Adrenal gland (tissue), 5 donors: ENCODE results near the gene CEP162.
"Not testable (repeated sequence)": the region's sequence is repeated elsewhere in the genome, so short reads cannot be mapped to it uniquely, and the experiment has no call there.

ENCODE experiments used
- CTCF ChIP-seq, 6 experiments: fragments of 450-650 bp in 4 of 6; fragments of 200-600 bp in 2 of 6; sonication (generic) in 1 of 6; IDR thresholded peaks; 1 replicate in 5 of 6; 2 replicates in 1 of 6; pipeline versions ENCODE4 v1.5.1 to v1.8.0; 2016 to 2021; ENCODE audit warnings: antibody characterized with exemption in 6 of 6, mild to moderate bottlenecking in 2 of 6, moderate library complexity in 1 of 6
- POLR2A ChIP-seq, 2 donors: fragments of 450-650 bp; IDR thresholded peaks; one replicate each; pipeline ENCODE4 v1.6.1; 2017; ENCODE audit warnings: antibody characterized with exemption in 2 of 2, mild to moderate bottlenecking in 2 of 2, moderate library complexity in 1 of 2
- donor health status: DM: no; HTN: no; CAD: no.

GRCh38 chr6:84084705-84085104 is 142.7 kb downstream of the CEP162 start:
- not testable (repeated sequence) for TF ChIP-seq CTCF, POLR2A (IDR thresholded peaks at IDR 0.05)
